Erythroblast (primary cell): ENCODE data around the gene ARFIP2.

Source experiments
- GATA1 ChIP-seq: IDR thresholded peaks from 2 replicates; pipeline ENCODE4 v1.6.1; 2011; ENCODE audit warnings: low read depth, mild to moderate bottlenecking, control low read depth, low read length, moderate library complexity
- POLR2A ChIP-seq: IDR thresholded peaks from 2 replicates; pipeline ENCODE4 v1.6.1; 2011; ENCODE audit warnings: mild to moderate bottlenecking, low read length

GRCh38 chr11:6526411-6527135, 45.4 kb upstream of the ARFIP2 start:
- TF ChIP-seq POLR2A (no peak), GATA1 (no peak)
